GM04504 (cell line): ENCODE measurements around the gene LTBP4.
"Not testable (repeated sequence)": the region's sequence is repeated elsewhere in the genome, so short reads cannot be mapped to it uniquely, and the experiment has no call there.

Experiments used
- DNase-seq: peaks from one replicate; pipeline ENCODE4 v3.0.0-alpha.2; 2012; ENCODE audit warnings: low read depth

Gene LTBP4, protein sequence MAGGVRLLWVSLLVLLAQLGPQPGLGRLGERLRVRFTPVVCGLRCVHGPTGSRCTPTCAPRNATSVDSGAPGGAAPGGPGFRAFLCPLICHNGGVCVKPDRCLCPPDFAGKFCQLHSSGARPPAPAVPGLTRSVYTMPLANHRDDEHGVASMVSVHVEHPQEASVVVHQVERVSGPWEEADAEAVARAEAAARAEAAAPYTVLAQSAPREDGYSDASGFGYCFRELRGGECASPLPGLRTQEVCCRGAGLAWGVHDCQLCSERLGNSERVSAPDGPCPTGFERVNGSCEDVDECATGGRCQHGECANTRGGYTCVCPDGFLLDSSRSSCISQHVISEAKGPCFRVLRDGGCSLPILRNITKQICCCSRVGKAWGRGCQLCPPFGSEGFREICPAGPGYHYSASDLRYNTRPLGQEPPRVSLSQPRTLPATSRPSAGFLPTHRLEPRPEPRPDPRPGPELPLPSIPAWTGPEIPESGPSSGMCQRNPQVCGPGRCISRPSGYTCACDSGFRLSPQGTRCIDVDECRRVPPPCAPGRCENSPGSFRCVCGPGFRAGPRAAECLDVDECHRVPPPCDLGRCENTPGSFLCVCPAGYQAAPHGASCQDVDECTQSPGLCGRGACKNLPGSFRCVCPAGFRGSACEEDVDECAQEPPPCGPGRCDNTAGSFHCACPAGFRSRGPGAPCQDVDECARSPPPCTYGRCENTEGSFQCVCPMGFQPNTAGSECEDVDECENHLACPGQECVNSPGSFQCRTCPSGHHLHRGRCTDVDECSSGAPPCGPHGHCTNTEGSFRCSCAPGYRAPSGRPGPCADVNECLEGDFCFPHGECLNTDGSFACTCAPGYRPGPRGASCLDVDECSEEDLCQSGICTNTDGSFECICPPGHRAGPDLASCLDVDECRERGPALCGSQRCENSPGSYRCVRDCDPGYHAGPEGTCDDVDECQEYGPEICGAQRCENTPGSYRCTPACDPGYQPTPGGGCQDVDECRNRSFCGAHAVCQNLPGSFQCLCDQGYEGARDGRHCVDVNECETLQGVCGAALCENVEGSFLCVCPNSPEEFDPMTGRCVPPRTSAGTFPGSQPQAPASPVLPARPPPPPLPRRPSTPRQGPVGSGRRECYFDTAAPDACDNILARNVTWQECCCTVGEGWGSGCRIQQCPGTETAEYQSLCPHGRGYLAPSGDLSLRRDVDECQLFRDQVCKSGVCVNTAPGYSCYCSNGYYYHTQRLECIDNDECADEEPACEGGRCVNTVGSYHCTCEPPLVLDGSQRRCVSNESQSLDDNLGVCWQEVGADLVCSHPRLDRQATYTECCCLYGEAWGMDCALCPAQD (N-terminal part only)

GRCh38 chr19:40601134-40601974 is at the start of gene LTBP4:
Gene LTBP4 (plus strand): TSS chr19:40601369. CDS start chr19:40601388, 19 bp downstream.
- no peak for DNase-seq

- no peak for DNase-seq
Observed at GRCh38 chr19:40552848-40553247, 48.3 kb upstream of the LTBP4 start.

- no peak for DNase-seq
Observed at GRCh38 chr19:40553885-40554857, 47.0 kb upstream of the LTBP4 start.

- no peak for DNase-seq
Observed at GRCh38 chr19:40555978-40556689, 45.0 kb upstream of the LTBP4 start.

DNA sequence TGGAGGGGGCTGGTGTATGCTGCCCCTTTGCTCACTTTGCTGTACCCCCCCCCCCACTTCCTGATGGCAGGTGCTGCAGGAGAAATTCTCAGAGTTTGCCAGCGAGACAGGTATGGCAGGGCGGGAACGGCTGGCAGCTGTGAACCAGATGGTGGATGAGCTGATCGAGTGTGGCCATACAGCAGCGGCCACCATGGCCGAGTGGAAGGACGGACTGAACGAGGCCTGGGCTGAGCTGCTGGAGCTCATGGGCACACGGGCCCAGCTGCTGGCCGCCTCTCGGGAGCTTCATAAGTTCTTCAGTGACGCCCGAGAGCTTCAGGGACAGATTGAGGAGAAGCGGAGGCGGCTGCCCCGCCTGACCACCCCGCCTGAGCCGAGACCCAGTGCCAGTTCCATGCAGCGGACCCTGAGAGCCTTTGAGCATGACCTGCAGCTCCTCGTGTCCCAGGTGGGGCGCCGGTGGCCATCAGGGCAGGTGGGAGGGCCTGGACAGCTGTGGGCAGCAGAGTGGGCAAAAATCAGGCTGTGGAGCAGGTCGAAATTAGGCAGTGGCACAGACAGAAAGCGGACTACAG is 44.1 kb upstream of the LTBP4 start:
- no peak for DNase-seq

DNA sequence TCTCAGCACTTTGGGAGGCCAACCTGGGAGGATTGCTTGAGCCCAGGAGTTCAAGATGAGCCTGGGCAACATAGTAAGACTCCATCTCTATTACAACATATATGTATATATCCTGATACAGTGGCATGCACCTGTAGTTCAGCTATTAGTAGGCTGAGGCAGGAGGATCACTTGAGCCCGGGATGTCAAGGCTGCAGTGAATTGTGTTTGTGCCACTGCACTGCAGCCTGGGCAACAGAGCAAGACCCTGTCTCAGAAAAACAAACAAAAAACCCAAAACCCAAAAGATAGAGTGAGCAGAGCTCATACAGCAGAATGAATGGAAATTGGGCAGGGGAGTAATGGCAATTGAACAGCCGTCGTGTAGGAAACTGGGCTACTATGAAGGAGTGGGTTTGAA is 41.8 kb upstream of the LTBP4 start:
- DNase-seq = no peak

DNA sequence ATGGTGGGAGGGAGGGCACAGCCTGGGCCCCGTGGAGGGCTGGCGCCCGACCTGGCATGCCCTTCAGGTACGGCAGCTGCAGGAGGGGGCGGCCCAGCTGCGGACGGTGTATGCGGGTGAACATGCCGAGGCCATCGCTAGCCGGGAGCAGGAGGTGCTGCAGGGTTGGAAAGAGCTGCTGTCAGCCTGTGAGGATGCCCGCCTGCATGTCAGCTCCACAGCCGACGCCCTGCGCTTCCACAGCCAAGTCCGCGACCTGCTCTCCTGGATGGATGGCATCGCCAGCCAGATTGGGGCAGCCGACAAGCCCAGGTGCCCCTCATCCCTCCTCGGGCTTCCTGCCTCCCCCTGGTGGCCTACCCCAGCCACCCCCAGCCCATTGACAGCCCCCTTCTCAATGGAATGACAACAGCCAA is 41.1 kb upstream of the LTBP4 start:
- DNase-seq = no peak

GRCh38 chr19:40561947-40562346 is 39.2 kb upstream of the LTBP4 start:
- no peak for DNase-seq

- DNase-seq = not testable (repeated sequence)
Observed at GRCh38 chr19:40564535-40564934, 36.6 kb upstream of the LTBP4 start.

DNA sequence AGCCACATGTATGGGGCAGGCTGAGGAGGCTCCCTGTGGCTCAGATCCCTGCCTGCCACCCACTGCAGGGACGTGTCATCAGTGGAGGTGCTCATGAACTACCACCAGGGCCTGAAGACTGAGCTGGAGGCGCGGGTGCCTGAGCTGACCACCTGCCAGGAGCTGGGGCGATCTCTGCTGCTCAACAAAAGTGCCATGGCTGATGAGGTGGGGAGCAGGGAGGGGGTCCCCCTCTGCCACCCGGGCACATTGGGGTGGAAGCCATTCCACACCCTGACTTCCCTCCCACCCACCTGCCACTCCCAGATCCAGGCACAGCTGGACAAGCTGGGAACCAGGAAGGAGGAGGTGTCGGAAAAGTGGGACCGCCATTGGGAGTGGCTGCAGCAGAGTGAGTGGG is 35.8 kb upstream of the LTBP4 start:
- no peak for DNase-seq

DNA sequence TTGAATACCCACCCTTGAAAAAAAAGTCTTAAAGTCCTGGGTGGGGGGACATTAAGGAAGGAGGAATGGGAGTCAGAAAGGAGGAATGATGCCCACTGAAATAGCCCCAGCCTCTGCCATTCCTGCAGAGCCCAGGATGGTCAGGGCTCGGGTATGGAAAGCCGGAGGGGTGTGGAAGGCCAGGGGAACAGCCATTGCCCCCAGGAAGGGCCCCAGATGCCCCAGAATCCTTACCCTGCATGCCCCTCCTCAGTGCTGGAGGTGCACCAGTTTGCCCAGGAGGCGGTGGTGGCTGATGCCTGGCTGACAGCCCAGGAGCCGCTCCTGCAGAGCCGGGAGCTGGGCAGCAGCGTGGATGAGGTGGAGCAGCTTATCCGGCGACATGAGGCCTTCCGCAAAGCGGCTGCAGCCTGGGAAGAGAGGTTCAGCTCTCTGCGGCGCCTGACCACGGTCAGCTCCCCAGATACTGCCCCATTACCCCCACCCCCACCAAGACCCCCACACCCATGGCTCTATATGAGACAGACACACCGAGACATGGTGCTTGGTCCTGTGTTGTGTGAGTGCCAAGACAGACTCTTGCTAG is 35.2 kb upstream of the LTBP4 start:
- no peak for DNase-seq

DNA sequence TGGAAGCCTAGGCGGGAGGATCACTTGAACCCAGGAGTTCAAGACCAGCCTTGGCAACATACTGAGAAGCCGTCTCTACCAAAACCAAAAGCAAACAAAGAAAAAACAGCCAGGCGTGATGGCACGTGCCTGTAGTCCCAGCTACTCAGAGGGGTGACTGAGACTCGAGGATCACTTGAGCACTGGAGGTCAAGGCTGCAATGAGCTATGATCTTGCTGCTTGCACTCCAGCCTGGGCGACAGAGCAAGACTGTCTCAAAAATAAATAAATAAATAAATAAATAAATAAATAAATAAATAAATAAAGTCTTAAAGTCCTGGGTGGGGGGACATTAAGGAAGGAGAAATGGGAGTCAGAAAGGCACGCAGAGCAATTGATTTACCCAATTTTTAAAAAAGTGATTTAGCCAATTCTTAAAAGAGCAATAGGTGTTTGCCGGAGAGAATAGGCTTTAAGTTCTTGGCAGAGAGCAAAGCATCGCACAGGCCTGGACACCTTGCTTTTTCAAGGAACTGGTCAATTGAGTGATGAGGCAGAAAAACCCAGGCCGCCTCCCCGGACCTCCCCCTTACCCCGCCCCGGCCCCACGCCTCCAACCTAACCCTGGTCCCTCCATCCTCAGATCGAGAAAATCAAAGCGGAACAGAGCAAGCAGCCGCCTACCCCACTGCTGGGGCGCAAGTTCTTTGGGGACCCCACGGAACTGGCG is 34.0 kb upstream of the LTBP4 start:
- DNase-seq = no peak

GRCh38 chr19:40567750-40568494 is 33.2 kb upstream of the LTBP4 start:
- no peak for DNase-seq

DNA sequence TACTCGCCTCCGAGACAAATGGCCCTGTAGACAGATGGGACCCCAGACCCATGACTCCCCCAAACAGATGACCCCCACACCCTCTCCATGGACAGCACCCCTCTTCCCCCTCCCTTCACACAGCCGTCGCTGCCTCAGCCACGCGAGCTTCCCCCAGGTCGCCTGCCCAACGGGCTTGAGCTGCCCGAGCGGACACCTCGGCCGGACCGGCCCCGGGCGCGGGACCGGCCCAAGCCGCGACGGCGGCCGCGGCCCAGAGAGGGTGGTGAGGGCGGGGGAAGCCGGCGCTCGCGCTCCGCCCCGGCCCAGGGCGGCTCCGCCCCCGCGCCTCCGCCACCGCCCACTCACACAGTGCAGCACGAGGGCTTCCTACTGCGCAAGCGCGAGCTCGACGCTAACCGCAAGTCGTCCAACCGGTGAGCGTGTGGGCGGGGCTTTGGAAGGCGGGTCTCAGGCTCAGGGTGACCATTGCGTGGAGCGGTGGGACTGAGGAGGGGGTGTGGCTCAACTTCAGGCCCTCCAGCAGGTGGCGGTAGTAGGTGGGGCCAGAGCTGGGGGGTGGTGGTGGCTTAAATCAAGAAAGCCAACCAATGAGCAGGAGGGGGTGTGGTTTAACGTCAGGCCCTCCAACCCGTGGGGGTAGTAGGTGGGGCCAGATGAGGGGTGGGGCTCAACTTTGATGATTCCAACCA is 30.7 kb upstream of the LTBP4 start:
- DNase-seq = peak; percentile 99

DNA sequence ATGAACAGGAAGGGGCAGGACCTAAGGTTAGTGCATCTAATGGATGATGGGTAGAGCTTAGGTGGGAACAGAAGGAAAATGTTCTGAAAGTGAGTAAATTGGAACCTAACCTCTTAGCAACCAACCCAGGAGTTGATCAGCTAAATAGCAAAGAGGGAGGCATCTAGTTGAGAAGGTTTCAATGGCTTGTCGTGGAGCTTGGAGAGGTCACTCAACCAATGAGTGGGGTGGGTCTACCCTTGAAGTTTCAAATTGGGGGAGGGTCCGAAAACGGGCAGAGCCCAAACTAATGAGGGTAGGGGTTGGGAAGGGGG is 30.2 kb upstream of the LTBP4 start:
- no peak for DNase-seq

- DNase-seq = no peak
Observed at GRCh38 chr19:40571831-40572495, 29.2 kb upstream of the LTBP4 start.
